Measurements from ENCODE around the gene LGALS13. TPM values are rescaled to one million over a fixed set of nuclear protein-coding genes. Genes with fewer than 3 reads are reported as not detected.

The LGALS13 gene
- total RNA-seq, 1 donor from 2014 or later = not detected

DNA sequence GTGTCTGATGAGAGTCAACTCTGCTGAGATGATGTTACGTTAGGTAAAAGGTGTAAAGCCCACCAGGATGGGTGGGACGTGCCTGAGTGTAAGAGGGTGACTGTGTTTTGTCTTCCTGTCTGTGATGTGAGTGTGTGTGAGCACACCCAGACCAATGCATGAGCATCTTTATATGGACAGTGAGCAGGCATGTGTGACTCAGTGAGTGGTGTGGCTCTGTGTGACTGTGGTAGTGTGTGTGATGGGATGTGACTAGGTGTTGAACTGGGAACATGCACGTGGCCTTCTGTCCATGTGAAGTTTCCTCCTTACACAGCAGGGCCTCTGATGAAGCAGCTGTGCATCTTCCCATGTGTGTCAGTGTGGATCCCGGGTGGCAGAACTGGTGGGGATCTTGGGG is 35.6 kb downstream of the LGALS13 start:
- intact Hi-C loops (cut with DNase I) = no loop called here
- ATAC-seq (no peak), DNase-seq (no peak)
- no peaks in the 10 kb centered on the region for H3K27me3 ChIP-seq (ENCODE audit: low read depth)
- no peak overlapping the region for H3K27ac ChIP-seq
- no peaks in the 10 kb centered on the region for H3K9me3 ChIP-seq
- H3K4me1 ChIP-seq = no peaks in the 10 kb centered on the region
- H3K4me3 ChIP-seq = no peak overlapping the region
- no peak for TF ChIP-seq CTCF (IDR thresholded peaks at IDR 0.05)
- no peaks in the 10 kb centered on the region for H3K36me3 ChIP-seq

DNA sequence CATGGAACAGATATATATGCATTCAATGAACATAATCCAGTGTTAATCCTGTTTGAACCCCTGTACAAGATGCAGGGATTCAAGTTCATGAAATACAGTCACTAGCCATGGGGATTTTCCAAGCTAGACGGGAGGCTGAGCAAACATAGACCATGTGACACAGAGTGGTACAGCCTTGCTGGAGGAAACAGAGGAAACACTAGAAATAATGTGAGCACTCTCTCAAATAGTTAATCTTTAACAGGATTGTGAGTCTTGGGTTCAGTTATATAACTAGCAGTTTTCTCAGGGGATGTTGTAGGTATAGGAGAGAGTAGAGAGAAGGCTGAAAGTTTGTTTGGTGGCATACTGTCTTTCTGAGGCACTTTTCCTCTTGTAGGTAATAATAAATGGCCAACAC is 39.4 kb downstream of the LGALS13 start:
- no peak for DNase-seq
- Histone ChIP-seq H3K27ac (no peak overlapping the region), H3K9me3 (no peaks in the 10 kb centered on the region), H3K4me1 (no peaks in the 10 kb centered on the region), H3K36me3 (no peaks in the 10 kb centered on the region), H3K4me3 (no peak overlapping the region), H3K27me3 (ENCODE audit: low read depth) (peaks cover 3% of the 10 kb centered on the region)
- peak; percentile 76 for ATAC-seq
- intact Hi-C loops (cut with DNase I) = no loop called here
- no peak for TF ChIP-seq CTCF (IDR thresholded peaks at IDR 0.05)

DNA sequence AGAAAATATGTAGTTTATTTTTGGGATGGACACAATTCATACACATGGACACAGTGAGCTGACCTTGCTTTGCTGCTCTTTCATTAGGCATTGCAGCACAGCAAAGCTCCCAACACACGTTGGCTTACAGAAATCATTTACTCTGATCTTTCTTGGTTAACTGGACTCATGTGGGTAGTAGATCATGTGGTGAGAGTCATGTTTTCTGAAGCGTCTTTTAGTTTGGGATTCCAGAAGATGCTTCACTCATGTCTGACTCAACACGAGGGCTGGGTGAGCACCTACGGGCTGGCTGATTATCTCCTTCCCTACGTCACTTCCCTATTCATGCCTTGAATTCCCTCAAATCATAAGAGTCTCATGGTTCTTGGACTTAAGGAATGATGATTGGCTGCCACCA is 41.3 kb downstream of the LGALS13 start:
- ATAC-seq = no peak
- peaks cover 8% of the 10 kb centered on the region for H3K27me3 ChIP-seq (ENCODE audit: low read depth)
- no peak for TF ChIP-seq CTCF (IDR thresholded peaks at IDR 0.05)
- no peaks in the 10 kb centered on the region for H3K4me1 ChIP-seq
- no peaks in the 10 kb centered on the region for H3K9me3 ChIP-seq
- H3K4me3 ChIP-seq = no peak overlapping the region
- no peaks in the 10 kb centered on the region for H3K36me3 ChIP-seq
- DNase-seq = no peak
- H3K27ac ChIP-seq = no peak overlapping the region
- intact Hi-C loops (cut with DNase I) = no loop called here

GRCh38 chr19:39645800-39646411 is 43.6 kb downstream of the LGALS13 start:
- DNase-seq = no peak
- no peak for TF ChIP-seq CTCF (IDR thresholded peaks at IDR 0.05)

GRCh38 chr19:39647918-39648317 is 45.6 kb downstream of the LGALS13 start:
- Histone ChIP-seq H3K27ac (no peak overlapping the region), H3K9me3 (no peaks in the 10 kb centered on the region), H3K36me3 (no peaks in the 10 kb centered on the region), H3K4me3 (no peak overlapping the region), H3K27me3 (ENCODE audit: low read depth) (peaks cover 11% of the 10 kb centered on the region), H3K4me1 (no peaks in the 10 kb centered on the region)
- ATAC-seq = no peak
- no peak for TF ChIP-seq CTCF (IDR thresholded peaks at IDR 0.05)
- intact Hi-C loops (cut with DNase I) = no loop called here
- no peak for DNase-seq

More at GRCh38 chr19:39645800-39646411, 43.6 kb downstream of the LGALS13 start:
- intact Hi-C loops (cut with DNase I) = no loop called here
- ATAC-seq = no peak
- H3K27ac ChIP-seq = no peak overlapping the region
- H3K4me1 ChIP-seq = no peaks in the 10 kb centered on the region
- no peaks in the 10 kb centered on the region for H3K36me3 ChIP-seq
- no peak overlapping the region for H3K4me3 ChIP-seq
- H3K9me3 ChIP-seq = no peaks in the 10 kb centered on the region
- H3K27me3 ChIP-seq (ENCODE audit: low read depth) = peaks cover 11% of the 10 kb centered on the region

Measured in lower lobe of right lung (tissue), 2 donors.